ENCODE measurements around the gene OVAAL. TPM values are rescaled to one million over a fixed set of nuclear protein-coding genes. Genes with fewer than 3 reads are reported as not detected.

Gene OVAAL
- total RNA-seq, 1 donor from 2014 or later = not detected

DNA sequence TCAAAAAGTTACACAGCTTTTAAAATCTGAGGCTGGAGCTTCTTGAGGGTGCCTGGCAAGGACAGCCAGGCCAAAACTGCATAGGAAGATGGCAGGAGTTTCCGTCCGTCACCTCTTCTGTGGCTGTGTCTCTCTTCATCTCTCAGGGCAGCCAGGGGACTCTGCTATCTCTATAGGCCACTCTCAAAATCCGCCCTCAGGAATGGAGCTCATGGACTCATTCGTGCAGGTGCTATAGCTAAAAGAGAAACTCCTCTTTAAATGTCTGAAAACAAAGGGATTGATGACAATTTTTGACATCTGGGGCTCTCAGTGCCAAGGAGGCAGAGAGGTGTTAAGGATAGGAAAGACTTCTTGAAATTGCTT, 27.2 kb downstream of the OVAAL start:
- Histone ChIP-seq H3K36me3 (ENCODE audit: control insufficient read depth, insufficient read depth, low read length) (no peaks in the 10 kb centered on the region), H3K4me3 (ENCODE audit: low read depth, low read length) (no peak overlapping the region), H3K27me3 (ENCODE audit: control insufficient read depth, insufficient read depth, low read length) (no peaks in the 10 kb centered on the region)
- DNase-seq (ENCODE audit: low read depth) = no peak
- TF ChIP-seq, protein P1, sequence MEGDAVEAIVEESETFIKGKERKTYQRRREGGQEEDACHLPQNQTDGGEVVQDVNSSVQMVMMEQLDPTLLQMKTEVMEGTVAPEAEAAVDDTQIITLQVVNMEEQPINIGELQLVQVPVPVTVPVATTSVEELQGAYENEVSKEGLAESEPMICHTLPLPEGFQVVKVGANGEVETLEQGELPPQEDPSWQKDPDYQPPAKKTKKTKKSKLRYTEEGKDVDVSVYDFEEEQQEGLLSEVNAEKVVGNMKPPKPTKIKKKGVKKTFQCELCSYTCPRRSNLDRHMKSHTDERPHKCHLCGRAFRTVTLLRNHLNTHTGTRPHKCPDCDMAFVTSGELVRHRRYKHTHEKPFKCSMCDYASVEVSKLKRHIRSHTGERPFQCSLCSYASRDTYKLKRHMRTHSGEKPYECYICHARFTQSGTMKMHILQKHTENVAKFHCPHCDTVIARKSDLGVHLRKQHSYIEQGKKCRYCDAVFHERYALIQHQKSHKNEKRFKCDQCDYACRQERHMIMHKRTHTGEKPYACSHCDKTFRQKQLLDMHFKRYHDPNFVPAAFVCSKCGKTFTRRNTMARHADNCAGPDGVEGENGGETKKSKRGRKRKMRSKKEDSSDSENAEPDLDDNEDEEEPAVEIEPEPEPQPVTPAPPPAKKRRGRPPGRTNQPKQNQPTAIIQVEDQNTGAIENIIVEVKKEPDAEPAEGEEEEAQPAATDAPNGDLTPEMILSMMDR (IDR thresholded peaks at IDR 0.05; ENCODE audit: insufficient read depth, low read length, severe bottlenecking) = no peak
- no peak for FAIRE-seq

DNA sequence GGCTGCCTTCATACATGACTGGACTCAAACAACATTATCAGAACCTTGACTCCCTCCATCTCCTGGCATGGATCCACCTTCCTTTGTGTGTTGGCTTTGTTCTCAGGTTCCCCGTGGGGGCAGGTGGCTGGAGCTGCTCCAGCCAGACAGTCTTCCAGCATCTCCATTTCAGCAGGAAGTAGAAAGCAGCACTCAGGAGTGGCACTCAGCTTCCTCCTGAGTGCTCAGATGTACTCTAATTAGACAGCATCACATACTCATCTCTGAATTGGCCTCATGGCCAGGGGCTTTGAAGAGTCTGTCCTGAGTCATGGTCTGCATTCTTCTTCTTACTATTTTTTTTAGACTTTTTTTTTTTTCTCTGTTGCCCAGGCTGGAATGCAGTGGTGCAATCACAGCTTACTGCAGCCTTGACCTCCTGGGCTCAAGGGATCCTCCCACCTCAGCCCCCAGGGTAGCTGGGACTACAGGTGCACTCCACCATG, 27.9 kb downstream of the OVAAL start:
- DNase-seq (ENCODE audit: low read depth) = peak; percentile 94
- Histone ChIP-seq H3K4me3 (ENCODE audit: low read depth, low read length) (no peak overlapping the region), H3K36me3 (ENCODE audit: control insufficient read depth, insufficient read depth, low read length) (no peaks in the 10 kb centered on the region), H3K27me3 (ENCODE audit: control insufficient read depth, insufficient read depth, low read length) (no peaks in the 10 kb centered on the region)
- FAIRE-seq = no peak
- TF ChIP-seq, protein P1 (IDR thresholded peaks at IDR 0.05; ENCODE audit: insufficient read depth, low read length, severe bottlenecking) = no peak

DNA sequence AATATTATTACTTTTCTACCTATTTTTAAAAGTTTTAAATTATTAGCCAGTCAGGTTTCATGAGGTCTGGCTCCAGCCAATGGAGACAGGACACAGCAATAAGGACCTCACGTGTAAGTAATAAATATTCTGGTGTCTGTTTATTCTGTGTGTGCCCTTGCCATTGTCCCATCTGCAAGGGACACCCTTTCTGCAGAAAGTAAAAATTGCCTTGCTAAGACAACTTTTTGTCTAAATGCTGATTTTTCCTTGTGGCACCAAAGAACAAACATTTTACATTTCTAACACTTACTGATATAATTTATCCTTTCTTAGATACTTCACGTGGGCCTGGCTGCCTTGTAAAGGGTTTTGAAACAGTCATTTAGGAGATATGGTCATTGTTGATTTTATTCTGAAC, 29.4 kb downstream of the OVAAL start:
- no peak for FAIRE-seq
- TF ChIP-seq, protein P1 (IDR thresholded peaks at IDR 0.05; ENCODE audit: insufficient read depth, low read length, severe bottlenecking) = no peak

DNA sequence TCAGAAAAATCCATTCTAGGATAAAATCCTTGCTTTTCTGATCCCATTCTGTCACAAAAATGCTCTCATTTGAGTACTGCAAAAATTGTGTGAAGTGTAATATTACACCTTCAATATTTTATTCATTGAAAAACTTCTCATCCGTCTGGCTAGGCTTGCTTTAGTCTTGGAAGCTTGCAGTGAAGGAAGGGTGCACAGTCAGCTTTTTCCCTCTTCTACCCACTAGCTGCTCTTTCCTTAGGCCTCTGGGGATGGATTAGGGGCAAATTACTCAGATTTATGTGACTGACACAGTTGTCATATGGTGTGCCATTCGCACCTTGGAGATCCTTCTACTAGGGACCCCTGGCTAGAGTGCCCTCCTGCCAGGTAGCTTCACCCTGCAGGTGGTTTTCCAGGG, 32.1 kb downstream of the OVAAL start:
- Histone ChIP-seq H3K27me3 (ENCODE audit: control insufficient read depth, insufficient read depth, low read length) (no peaks in the 10 kb centered on the region), H3K36me3 (ENCODE audit: control insufficient read depth, insufficient read depth, low read length) (no peaks in the 10 kb centered on the region), H3K4me3 (ENCODE audit: low read depth, low read length) (no peak overlapping the region)
- DNase-seq (ENCODE audit: low read depth) = no peak
- no peak for FAIRE-seq
- TF ChIP-seq, protein P1 (IDR thresholded peaks at IDR 0.05; ENCODE audit: insufficient read depth, low read length, severe bottlenecking) = no peak

More for the DNA sequence above, 29.4 kb downstream of the OVAAL start:
- no peaks in the 10 kb centered on the region for H3K27me3 ChIP-seq (ENCODE audit: control insufficient read depth, insufficient read depth, low read length)
- no peak overlapping the region for H3K4me3 ChIP-seq (ENCODE audit: low read depth, low read length)
- no peaks in the 10 kb centered on the region for H3K36me3 ChIP-seq (ENCODE audit: control insufficient read depth, insufficient read depth, low read length)
- DNase-seq (ENCODE audit: low read depth) = no peak

DNA sequence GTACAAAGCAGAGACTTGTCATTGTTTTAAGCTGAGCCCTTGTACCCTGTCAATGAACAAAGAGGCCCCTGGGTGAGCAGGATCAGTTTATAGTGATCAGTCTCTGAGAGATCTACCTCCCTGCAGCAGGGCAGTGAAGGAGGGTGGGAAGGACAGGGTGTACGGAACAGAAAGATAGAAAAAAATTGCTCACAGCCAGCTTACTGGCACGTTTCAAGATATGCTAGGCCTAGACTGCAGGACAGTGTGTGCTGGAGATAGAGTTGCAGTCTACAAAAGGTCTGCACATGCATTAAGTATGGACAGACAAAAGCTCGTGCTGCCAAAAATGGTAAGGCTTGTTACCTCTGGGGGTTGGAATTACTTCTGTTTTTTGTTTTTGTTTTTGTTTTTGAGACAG, 34.6 kb downstream of the OVAAL start:
- Histone ChIP-seq H3K4me3 (ENCODE audit: low read depth, low read length) (no peak overlapping the region), H3K36me3 (ENCODE audit: control insufficient read depth, insufficient read depth, low read length) (no peaks in the 10 kb centered on the region), H3K27me3 (ENCODE audit: control insufficient read depth, insufficient read depth, low read length) (no peaks in the 10 kb centered on the region)
- DNase-seq (ENCODE audit: low read depth) = no peak
- no peak for FAIRE-seq
- TF ChIP-seq, protein P1 (IDR thresholded peaks at IDR 0.05; ENCODE audit: insufficient read depth, low read length, severe bottlenecking) = no peak

DNA sequence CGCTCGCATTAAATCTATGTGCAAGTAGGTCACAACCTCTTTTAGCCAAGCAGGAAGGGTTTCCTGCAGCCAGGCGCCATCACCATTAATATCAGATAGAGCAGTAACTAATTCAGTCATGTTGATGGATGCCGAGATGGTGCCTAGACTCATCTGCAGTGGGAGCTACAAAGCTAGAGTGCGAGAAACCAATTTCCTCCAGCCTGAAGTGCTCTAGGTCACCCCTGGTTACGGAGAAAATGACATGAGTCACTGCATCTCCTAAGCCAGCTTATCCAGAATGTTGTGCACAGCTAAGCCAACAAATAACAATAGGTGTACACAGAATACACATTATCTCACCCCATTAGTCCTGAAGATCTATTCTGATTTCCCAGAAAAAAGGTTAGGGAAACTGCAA, 36.0 kb downstream of the OVAAL start:
- TF ChIP-seq, protein P1 (IDR thresholded peaks at IDR 0.05; ENCODE audit: insufficient read depth, low read length, severe bottlenecking) = no peak

More for the DNA sequence above, 36.0 kb downstream of the OVAAL start:
- no peaks in the 10 kb centered on the region for H3K36me3 ChIP-seq (ENCODE audit: control insufficient read depth, insufficient read depth, low read length)
- no peaks in the 10 kb centered on the region for H3K27me3 ChIP-seq (ENCODE audit: control insufficient read depth, insufficient read depth, low read length)
- H3K4me3 ChIP-seq (ENCODE audit: low read depth, low read length) = no peak overlapping the region
- peak; percentile 68 for DNase-seq (ENCODE audit: low read depth)
- FAIRE-seq = peak; percentile 70

Data from bronchial epithelial cell (primary cell).